ENCODE results near the gene CNPY3. TPM values are rescaled to one million over a fixed set of nuclear protein-coding genes. Genes with fewer than 3 reads are reported as not detected.
A peak's percentile ranks its signal among the peaks of the same experiment; 100 is the strongest.

CNPY3 gene
- total and polyA plus RNA-seq, 2 of the 13 experiments (the other 11 are each of a cell fraction or from before 2014, with no cell fraction given): 42.3 to 60.2 TPM

DNA sequence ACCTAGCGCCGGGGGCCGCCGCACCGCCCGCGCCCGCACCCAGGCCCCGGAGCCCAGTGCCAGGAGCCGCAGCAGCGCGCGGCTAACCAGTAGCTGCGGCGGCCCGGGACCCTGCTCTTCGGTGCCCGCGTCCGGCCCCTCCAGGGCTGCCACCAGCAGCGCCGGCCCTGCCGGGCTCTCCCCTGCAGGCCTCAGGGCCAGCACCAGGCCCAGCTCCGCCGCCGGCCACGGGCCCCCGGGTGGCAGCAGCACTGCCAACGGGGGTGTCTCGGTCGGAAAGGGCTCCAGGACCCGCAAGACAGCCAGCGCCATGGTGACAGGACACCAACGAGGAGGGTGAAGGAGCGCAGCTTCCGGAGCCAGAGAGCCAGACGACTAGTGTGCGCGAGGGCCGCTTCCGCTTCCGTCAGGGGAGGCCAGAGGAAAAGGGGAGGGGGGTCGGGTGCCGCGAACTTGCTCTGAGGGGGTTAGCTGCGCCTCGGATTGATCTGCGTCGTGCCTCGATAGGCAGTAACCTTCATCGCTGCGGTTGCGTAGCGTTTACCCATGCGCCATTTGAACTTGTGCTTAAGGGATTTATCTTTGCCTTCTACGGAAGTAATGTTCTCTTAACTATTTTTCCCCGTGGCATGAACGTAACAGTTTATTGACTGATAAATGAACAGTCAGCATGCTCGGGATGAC, 49.7 kb downstream of the CNPY3 start, which contains the start of gene PEX6 (continued):
- TF ChIP-seq ZNF83 (CRISPR knock-in tag; IDR thresholded peaks at IDR 0.05; ENCODE audit: borderline replicate concordance): no peak
- TF ChIP-seq PITX1 (CRISPR knock-in tag; IDR thresholded peaks at IDR 0.05): peak; percentile 84
- no peak for TF ChIP-seq ZNF674 (CRISPR knock-in tag; IDR thresholded peaks at IDR 0.05; ENCODE audit: low read depth)
- no peak for TF ChIP-seq ISX (CRISPR knock-in tag; conservative IDR thresholded peaks at IDR 0.05)
- TF ChIP-seq, protein P1, sequence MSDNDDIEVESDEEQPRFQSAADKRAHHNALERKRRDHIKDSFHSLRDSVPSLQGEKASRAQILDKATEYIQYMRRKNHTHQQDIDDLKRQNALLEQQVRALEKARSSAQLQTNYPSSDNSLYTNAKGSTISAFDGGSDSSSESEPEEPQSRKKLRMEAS (IDR thresholded peaks at IDR 0.05): peak; percentile 89
- TF ChIP-seq ZFP36L1 (CRISPR knock-in tag; IDR thresholded peaks at IDR 0.05): no peak
- peak; percentile 62; the same call in 1 of the 2 replicates for TF ChIP-seq ZNF615 (CRISPR knock-in tag; IDR thresholded peaks at IDR 0.05; ENCODE audit: borderline replicate concordance)
- TF ChIP-seq, protein P2, sequence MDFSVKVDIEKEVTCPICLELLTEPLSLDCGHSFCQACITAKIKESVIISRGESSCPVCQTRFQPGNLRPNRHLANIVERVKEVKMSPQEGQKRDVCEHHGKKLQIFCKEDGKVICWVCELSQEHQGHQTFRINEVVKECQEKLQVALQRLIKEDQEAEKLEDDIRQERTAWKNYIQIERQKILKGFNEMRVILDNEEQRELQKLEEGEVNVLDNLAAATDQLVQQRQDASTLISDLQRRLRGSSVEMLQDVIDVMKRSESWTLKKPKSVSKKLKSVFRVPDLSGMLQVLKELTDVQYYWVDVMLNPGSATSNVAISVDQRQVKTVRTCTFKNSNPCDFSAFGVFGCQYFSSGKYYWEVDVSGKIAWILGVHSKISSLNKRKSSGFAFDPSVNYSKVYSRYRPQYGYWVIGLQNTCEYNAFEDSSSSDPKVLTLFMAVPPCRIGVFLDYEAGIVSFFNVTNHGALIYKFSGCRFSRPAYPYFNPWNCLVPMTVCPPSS (IDR thresholded peaks at IDR 0.05): no peak
- TF ChIP-seq, protein P3, sequence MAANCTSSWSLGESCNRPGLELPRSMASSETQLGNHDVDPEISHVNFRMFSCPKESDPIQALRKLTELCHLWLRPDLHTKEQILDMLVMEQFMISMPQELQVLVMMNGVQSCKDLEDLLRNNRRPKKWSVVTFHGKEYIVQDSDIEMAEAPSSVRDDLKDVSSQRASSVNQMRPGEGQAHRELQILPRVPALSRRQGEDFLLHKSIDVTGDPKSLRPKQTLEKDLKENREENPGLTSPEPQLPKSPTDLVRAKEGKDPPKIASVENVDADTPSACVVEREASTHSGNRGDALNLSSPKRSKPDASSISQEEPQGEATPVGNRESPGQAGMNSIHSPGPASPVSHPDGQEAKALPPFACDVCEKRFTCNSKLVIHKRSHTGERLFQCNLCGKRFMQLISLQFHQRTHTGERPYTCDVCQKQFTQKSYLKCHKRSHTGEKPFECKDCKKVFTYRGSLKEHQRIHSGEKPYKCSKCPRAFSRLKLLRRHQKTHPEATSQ (CRISPR knock-in tag; IDR thresholded peaks at IDR 0.05; ENCODE audit: borderline replicate concordance): no peak; the same call in 1 of the 2 replicates
- 0 out of 2 replicates have a peak, but pooled peaks have one; percentile 17 for TF ChIP-seq RAD21 (CRISPR knock-in tag; IDR thresholded peaks at IDR 0.05)
- no peak for TF ChIP-seq LCORL (IDR thresholded peaks at IDR 0.05)
- peak; percentile 66; the same call in 1 of the 2 replicates for TF ChIP-seq LCORL (CRISPR knock-in tag; IDR thresholded peaks at IDR 0.05)
- no peak for TF ChIP-seq PCBP1 (IDR thresholded peaks at IDR 0.05; ENCODE audit: borderline replicate concordance, low read depth, low read length)
- TF ChIP-seq ZNF564 (CRISPR knock-in tag; IDR thresholded peaks at IDR 0.05): no peak
- peak; percentile 68; the same call in 1 of the 2 replicates for TF ChIP-seq MYC (CRISPR knock-in tag; IDR thresholded peaks at IDR 0.05; ENCODE audit: borderline replicate concordance)
- TF ChIP-seq ZNF367 (CRISPR knock-in tag; IDR thresholded peaks at IDR 0.05; ENCODE audit: borderline replicate concordance): peak; percentile 73; the same call in 1 of the 2 replicates
- no peak for TF ChIP-seq ATM (IDR thresholded peaks at IDR 0.05; ENCODE audit: borderline replicate concordance)
- TF ChIP-seq, protein P4, sequence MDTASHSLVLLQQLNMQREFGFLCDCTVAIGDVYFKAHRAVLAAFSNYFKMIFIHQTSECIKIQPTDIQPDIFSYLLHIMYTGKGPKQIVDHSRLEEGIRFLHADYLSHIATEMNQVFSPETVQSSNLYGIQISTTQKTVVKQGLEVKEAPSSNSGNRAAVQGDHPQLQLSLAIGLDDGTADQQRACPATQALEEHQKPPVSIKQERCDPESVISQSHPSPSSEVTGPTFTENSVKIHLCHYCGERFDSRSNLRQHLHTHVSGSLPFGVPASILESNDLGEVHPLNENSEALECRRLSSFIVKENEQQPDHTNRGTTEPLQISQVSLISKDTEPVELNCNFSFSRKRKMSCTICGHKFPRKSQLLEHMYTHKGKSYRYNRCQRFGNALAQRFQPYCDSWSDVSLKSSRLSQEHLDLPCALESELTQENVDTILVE (CRISPR knock-in tag; IDR thresholded peaks at IDR 0.05): peak; percentile 84
- TF ChIP-seq, protein P5, sequence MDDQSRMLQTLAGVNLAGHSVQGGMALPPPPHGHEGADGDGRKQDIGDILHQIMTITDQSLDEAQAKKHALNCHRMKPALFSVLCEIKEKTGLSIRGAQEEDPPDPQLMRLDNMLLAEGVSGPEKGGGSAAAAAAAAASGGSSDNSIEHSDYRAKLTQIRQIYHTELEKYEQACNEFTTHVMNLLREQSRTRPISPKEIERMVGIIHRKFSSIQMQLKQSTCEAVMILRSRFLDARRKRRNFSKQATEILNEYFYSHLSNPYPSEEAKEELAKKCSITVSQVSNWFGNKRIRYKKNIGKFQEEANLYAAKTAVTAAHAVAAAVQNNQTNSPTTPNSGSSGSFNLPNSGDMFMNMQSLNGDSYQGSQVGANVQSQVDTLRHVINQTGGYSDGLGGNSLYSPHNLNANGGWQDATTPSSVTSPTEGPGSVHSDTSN (CRISPR knock-in tag; IDR thresholded peaks at IDR 0.05; ENCODE audit: borderline replicate concordance): no peak
- TF ChIP-seq, protein P6, sequence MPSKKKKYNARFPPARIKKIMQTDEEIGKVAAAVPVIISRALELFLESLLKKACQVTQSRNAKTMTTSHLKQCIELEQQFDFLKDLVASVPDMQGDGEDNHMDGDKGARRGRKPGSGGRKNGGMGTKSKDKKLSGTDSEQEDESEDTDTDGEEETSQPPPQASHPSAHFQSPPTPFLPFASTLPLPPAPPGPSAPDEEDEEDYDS (CRISPR knock-in tag; IDR thresholded peaks at IDR 0.05): peak; percentile 88
- no peak for TF ChIP-seq KLF15 (CRISPR knock-in tag; IDR thresholded peaks at IDR 0.05; ENCODE audit: borderline replicate concordance)
- TF ChIP-seq, protein P7, sequence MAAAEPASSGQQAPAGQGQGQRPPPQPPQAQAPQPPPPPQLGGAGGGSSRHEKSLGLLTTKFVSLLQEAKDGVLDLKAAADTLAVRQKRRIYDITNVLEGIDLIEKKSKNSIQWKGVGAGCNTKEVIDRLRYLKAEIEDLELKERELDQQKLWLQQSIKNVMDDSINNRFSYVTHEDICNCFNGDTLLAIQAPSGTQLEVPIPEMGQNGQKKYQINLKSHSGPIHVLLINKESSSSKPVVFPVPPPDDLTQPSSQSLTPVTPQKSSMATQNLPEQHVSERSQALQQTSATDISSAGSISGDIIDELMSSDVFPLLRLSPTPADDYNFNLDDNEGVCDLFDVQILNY (CRISPR knock-in tag; conservative IDR thresholded peaks at IDR 0.05): 0 out of 2 replicates have a peak, but pooled peaks have one; percentile 13
- no peak for TF ChIP-seq NFIB (CRISPR knock-in tag; IDR thresholded peaks at IDR 0.05; ENCODE audit: borderline replicate concordance)
